HepG2 (cell line): ENCODE results near the gene RAB18. TPM values are rescaled to one million over a fixed set of nuclear protein-coding genes. Genes with fewer than 3 reads are reported as not detected.

Experiments
- ATAC-seq: fragments of 200-7000 bp; cut with Tn5 transposase; 3 replicates; pipeline ENCODE4 v1.9.1; 2020; ENCODE audit warnings: mild to moderate bottlenecking, moderate library complexity
- BruUV-seq: library from RNA; stranded (reverse); fragments of 400-500 nt; replicated peaks from 2 replicates; lab custom pipeline; 2021; lab: Mats Ljungman, UMichigan
- CTCF ChIA-PET: fragments of 300-600 bp; formaldehyde crosslinking; extraction: SDS; loops from one replicate; lab custom pipeline; 2021; ENCODE audit warnings: low total read pairs, inconsistent platforms, low intra/inter-chr PET ratio; lab: Yijun Ruan, JAX
- POLR2A ChIA-PET: fragments of 350-600 bp; sonication (Branson Sonifier 250); formaldehyde crosslinking; loops from one replicate; lab custom pipeline; 2020; ENCODE audit warnings: antibody characterized with exemption, inconsistent platforms; lab: Yijun Ruan, JAX
- DNase-seq: peaks from one replicate; pipeline ENCODE4 v3.0.0-alpha.2; 2015; ENCODE audit warnings: low spot score
- FAIRE-seq: peaks from 3 replicates; lab custom pipeline; 2011; peaks lifted over from hg19 to GRCh38; lab: Jason Lieb, UNC
- H2AFZ ChIP-seq: one replicate; pipeline ENCODE4 v1.6.1; 2011; ENCODE audit warnings: low read length, inconsistent platforms
- H3K27ac ChIP-seq: fragments of 300-600 bp; 3 replicates; pipeline ENCODE4 v1.8.0; 2011; ENCODE audit warnings: mixed run types, mild to moderate bottlenecking, mixed read lengths, low read length, inconsistent platforms; ENCODE audit not compliant: insufficient read depth; ENCODE audit errors: extremely low read length
- H3K27me3 ChIP-seq, 2 experiments: fragments of 200-600 bp in 1 of 2; 2 replicates in 1 of 2; 3 replicates in 1 of 2; pipeline versions ENCODE4 v1.6.0 to v1.8.0; 2011; ENCODE audit warnings: low read length in 2 of 2, mild to moderate bottlenecking in 2 of 2, moderate library complexity in 2 of 2, inconsistent platforms in 1 of 2; ENCODE audit not compliant: insufficient read depth in 2 of 2, control insufficient read depth in 1 of 2
- H3K36me3 ChIP-seq, 2 experiments: fragments of 200-600 bp in 1 of 2; replicated peaks in 1 of 2; 2 replicates in 1 of 2; 3 replicates in 1 of 2; pipeline versions ENCODE4 v1.5.1 to v1.8.0; 2011; ENCODE audit warnings: low read length in 2 of 2, inconsistent platforms in 1 of 2; ENCODE audit not compliant: insufficient read depth in 2 of 2, control insufficient read depth in 1 of 2
- H3K4me1 ChIP-seq: 2 replicates; pipeline ENCODE4 v1.5.1; 2012; ENCODE audit warnings: low read length, inconsistent platforms; ENCODE audit not compliant: insufficient read depth
- H3K4me2 ChIP-seq: 2 replicates; pipeline ENCODE4 v1.6.0; 2011; ENCODE audit warnings: low read depth, low read length, inconsistent platforms
- H3K4me3 ChIP-seq, 3 experiments: fragments of 200-600 bp in 1 of 3; sonication (generic), shearing (Covaris generic) in 1 of 3; replicated peaks in 1 of 3; 2 replicates each; pipeline ENCODE4 v1.5.1; 2011 to 2016; ENCODE audit warnings: low read length in 3 of 3, inconsistent platforms in 2 of 3, low read depth in 2 of 3, mild to moderate bottlenecking in 2 of 3, control low read depth in 1 of 3, mixed read lengths in 1 of 3; ENCODE audit not compliant: insufficient read depth in 1 of 3
- H3K79me2 ChIP-seq: one replicate; pipeline ENCODE4 v1.6.1; 2011; ENCODE audit warnings: low read length, inconsistent platforms; ENCODE audit not compliant: insufficient read depth
- H3K9ac ChIP-seq: 2 replicates; pipeline ENCODE4 v1.6.0; 2011; ENCODE audit warnings: mild to moderate bottlenecking, low read depth, low read length, inconsistent platforms; ENCODE audit not compliant: insufficient read depth
- H3K9me3 ChIP-seq: 2 replicates; pipeline ENCODE4 v1.5.1; 2012; ENCODE audit warnings: mild to moderate bottlenecking, low read length
- H4K20me1 ChIP-seq: 2 replicates; pipeline ENCODE4 v1.6.0; 2011; ENCODE audit warnings: inconsistent platforms, mild to moderate bottlenecking, low read length, moderate library complexity; ENCODE audit not compliant: insufficient read depth
- GFI1 ChIP-seq: sonication (generic); formaldehyde crosslinking; IDR thresholded peaks from 2 replicates; pipeline ENCODE4 v1.5.0; 2020; ENCODE audit warnings: missing genetic modification reagents, mild to moderate bottlenecking, borderline replicate concordance
- NFE2L2 ChIP-seq: fragments of 150-350 bp; IDR thresholded peaks from 2 replicates; pipeline ENCODE4 v1.6.1; 2014; ENCODE audit warnings: low read length
- RBAK ChIP-seq: sonication (generic); formaldehyde crosslinking; IDR thresholded peaks from 2 replicates; pipeline ENCODE4 v1.5.1; 2020; ENCODE audit warnings: mild to moderate bottlenecking, missing genetic modification reagents
- RERE ChIP-seq: IDR thresholded peaks from 2 replicates; pipeline ENCODE4 v1.6.1; 2016; ENCODE audit warnings: low read depth, missing genetic modification reagents, missing compliant biosample characterization
- ZNF879 ChIP-seq: sonication (generic); formaldehyde crosslinking; IDR thresholded peaks from 2 replicates; pipeline ENCODE4 v1.8.1; 2023; ENCODE audit warnings: missing genetic modification reagents
- WGBS: methylation state at CpG from one replicate; pipeline ENCODE4 v1.1.6; 2017; ENCODE audit warnings: low lambda C conversion rate; 5-methylcytosine and 5-hydroxymethylcytosine counted together
- in situ Hi-C: cut with HindIII; loops from 2 replicates; pipeline ENCODE4 v1.10.0; 2017; ENCODE audit warnings: low pct_unique_long_range_greater_than_20kb; ENCODE audit not compliant: extremely low pct_ligation_motif_present
- intact Hi-C: fragments of 100-400 bp; cut with micrococcal nuclease; formaldehyde crosslinking; loops from one replicate; pipeline ENCODE4 v1.10.0; 2022; ENCODE audit not compliant: unreplicated experiment
- polyA plus RNA-seq, 8 experiments: library from polyadenylated mRNA; depleted of rRNA in 3 of 8; stranded (reverse) in 7 of 8; unstranded in 1 of 8; fragments of >200 nt; fragmentation: Illumina TruSeq in 4 of 8; extraction: Trizol in 4 of 8; gene quantifications; 2 replicates each; pipeline versions ENCODE4 v1.2.1 to v1.2.3, GENCODE V29; 2011 to 2016; ENCODE audit warnings: low read depth in 4 of 8, missing spikeins in 1 of 8, mixed read lengths in 1 of 8; ENCODE audit not compliant: insufficient read depth in 1 of 8
- total RNA-seq, 5 experiments: library from RNA; depleted of rRNA; stranded (reverse); fragments of >200 nt; fragmentation: Illumina TruSeq; extraction: Trizol; gene quantifications; 2 replicates each; pipeline ENCODE4 v1.2.3, GENCODE V29; 2016; ENCODE audit warnings: low read depth in 1 of 5

Gene RAB18
- total and polyA plus RNA-seq, 2 of the 13 experiments (the other 11 are each of a cell fraction or from before 2014, with no cell fraction given): 22.3 to 69.1 TPM

GRCh38 chr10:27500886-27501285 is 3.2 kb upstream of the RAB18 start (continued):
- no peak for TF ChIP-seq RERE (CRISPR knock-in tag)

- 50% methylated on average over 4 of the region's 4 CpGs for WGBS
- peak overlapping the region; percentile 74 for H3K27ac ChIP-seq
- FAIRE-seq (no peak), ATAC-seq (no peak), DNase-seq (no peak)
- peak overlapping the region; percentile 88 for H3K4me2 ChIP-seq
- H3K36me3 ChIP-seq: no peaks in the 10 kb centered on the region; a peak in 1 of 5 replicates
- no TSS peak for BruUV-seq
- 0 out of 2 replicates have a peak, but pooled peaks have one; percentile 5 for TF ChIP-seq RBAK (CRISPR knock-in tag)
- TF ChIP-seq NFE2L2: no peak; the same call in 1 of the 2 replicates
- 0 out of 2 replicates have a peak, but pooled peaks have one; percentile 2 for TF ChIP-seq ZNF879 (CRISPR knock-in tag)
- no peak for TF ChIP-seq GFI1
- in situ Hi-C loops (no loop called here), intact Hi-C loops (loop anchor here (10.0 kb wide), 1 partner anchor 259 kb away; the partner anchor contains the start of gene ACBD5)
- peak overlapping the region; percentile 100 for H2AFZ ChIP-seq
- peaks cover 27% of the 10 kb centered on the region for H3K4me1 ChIP-seq
- CTCF ChIA-PET: no interaction called here
- POLR2A ChIA-PET: interaction anchor here (0.9 to 1.8 kb wide), 4 partner anchors 263 to 1029 kb away, joined by 3 to 5 read pairs (median 4); partner anchors contain the start of genes ACBD5, MPP7, PDSS1 and WAC
- H4K20me1 ChIP-seq: peaks cover 8% of the 10 kb centered on the region; the same call in 1 of the 2 replicates
- H3K27me3 ChIP-seq: no peaks in the 10 kb centered on the region; a peak in 1 of 5 replicates
- no peaks in the 10 kb centered on the region for H3K9me3 ChIP-seq
- peaks cover 40% of the 10 kb centered on the region for H3K79me2 ChIP-seq
- H3K4me3 ChIP-seq: peak overlapping the region; percentile 82 to 97 (median 90); a peak in 5 of 6 replicates
- H3K9ac ChIP-seq: peak overlapping the region; percentile 64
Observed at GRCh38 chr10:27503498-27504006, 552 bp upstream of the RAB18 start.
